ENCODE results near the gene EREG.

- no peak for TF ChIP-seq ZNF124 (CRISPR knock-in tag; IDR thresholded peaks at IDR 0.05)
- TF ChIP-seq SREBF1 (IDR thresholded peaks at IDR 0.05; ENCODE audit: borderline replicate concordance, low read depth, low read length) = no peak
- TF ChIP-seq, protein P1, sequence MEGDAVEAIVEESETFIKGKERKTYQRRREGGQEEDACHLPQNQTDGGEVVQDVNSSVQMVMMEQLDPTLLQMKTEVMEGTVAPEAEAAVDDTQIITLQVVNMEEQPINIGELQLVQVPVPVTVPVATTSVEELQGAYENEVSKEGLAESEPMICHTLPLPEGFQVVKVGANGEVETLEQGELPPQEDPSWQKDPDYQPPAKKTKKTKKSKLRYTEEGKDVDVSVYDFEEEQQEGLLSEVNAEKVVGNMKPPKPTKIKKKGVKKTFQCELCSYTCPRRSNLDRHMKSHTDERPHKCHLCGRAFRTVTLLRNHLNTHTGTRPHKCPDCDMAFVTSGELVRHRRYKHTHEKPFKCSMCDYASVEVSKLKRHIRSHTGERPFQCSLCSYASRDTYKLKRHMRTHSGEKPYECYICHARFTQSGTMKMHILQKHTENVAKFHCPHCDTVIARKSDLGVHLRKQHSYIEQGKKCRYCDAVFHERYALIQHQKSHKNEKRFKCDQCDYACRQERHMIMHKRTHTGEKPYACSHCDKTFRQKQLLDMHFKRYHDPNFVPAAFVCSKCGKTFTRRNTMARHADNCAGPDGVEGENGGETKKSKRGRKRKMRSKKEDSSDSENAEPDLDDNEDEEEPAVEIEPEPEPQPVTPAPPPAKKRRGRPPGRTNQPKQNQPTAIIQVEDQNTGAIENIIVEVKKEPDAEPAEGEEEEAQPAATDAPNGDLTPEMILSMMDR (IDR thresholded peaks at IDR 0.05 in 2 of 3, conservative IDR thresholded peaks at IDR 0.05 in 1 of 3; ENCODE audit: insufficient read depth in 2 of 3, low read depth in 1 of 3, low read length in 3 of 3) = no peak
Measured at GRCh38 chr4:74344031-74344430, 20.9 kb upstream of the EREG start.

Measured in K562 (cell line).